Left forelimb (tissue), 1 donor: ENCODE results near the gene STH.

Experiments
- DNase-seq: peaks from one replicate; pipeline ENCODE4 v3.0.0-alpha.2; 2018; ENCODE audit warnings: low spot score

The STH gene

DNA sequence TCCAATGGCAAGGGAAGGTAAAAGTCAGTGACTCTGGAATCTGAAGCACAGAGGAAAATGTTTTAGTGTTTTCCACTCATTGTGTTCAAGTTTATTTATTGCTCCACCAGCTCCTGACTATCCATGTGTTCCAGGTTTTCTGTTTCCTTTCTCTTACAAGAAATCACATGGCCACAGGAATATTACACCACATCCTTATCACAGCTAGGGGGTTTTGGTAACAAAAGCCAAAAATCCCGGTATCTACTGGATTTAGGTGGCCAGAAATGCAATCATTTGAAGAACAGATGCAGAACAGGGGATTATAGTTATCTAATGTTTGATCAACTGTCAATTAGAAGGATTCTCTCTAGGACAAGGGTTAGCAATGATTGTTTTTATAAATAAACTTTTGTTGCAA lies 47.9 kb downstream of the STH start:
- no peak for DNase-seq

DNA sequence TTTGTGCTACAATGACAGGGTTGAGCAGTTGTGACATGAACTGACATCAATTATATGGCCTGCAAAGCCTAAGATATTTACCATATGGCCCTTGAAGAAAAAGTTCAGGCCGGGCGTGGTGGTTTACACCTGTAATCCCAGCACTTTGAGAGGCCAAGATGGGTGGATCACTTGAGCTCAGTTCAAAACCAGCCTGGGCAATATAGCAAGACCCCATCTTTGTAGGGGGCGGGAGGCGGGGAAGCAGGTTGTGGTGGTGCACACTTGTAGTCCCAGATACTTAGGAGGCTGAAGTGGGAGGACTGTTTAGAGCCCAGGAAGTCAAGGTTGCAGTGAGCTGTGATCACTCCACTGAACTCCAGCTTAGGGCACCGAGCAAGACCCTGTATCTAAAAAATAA lies 48.3 kb downstream of the STH start:
- no peak for DNase-seq

DNA sequence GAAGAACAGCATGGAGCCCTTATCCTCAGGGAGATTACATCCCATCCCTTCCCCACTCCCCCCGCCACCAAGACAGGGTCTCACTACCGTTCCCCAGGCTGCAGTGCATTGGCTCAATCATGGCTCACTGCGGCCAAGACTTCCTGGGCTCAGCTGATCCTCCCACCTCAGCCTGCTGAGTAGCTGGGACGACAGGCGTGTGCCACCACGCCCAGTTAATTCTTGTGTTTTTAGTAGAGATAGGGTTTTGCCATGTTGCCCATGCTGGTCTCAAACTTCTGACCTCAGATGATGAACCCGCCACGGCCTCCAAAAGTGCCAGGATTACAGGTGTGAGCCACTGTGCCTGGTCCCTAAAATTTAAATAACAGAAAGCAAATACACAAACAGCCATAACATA lies 48.8 kb downstream of the STH start:
- DNase-seq: no peak
